Nephron progenitor cell (in vitro differentiated cells): Measurements from ENCODE around the gene AMIGO2.

Experiments
- DNase-seq: peaks from one replicate; pipeline ENCODE4 v3.0.0; 2021
- H3K27ac Mint-ChIP-seq: 2 replicates; pipeline ENCODE4 v1.8.0; 2021; ENCODE audit warnings: mild to moderate bottlenecking, moderate library complexity, mixed read lengths
- H3K27me3 Mint-ChIP-seq: 2 replicates; pipeline ENCODE4 v1.8.0; 2021; ENCODE audit warnings: mild to moderate bottlenecking, low read depth, mixed read lengths; ENCODE audit not compliant: poor library complexity
- H3K36me3 Mint-ChIP-seq: 2 replicates; pipeline ENCODE4 v1.8.0; 2021; ENCODE audit warnings: low read depth, mixed read lengths
- H3K4me1 Mint-ChIP-seq: 2 replicates; pipeline ENCODE4 v1.8.0; 2021; ENCODE audit warnings: mixed read lengths
- H3K4me3 Mint-ChIP-seq: 2 replicates; pipeline ENCODE4 v1.8.0; 2021; ENCODE audit warnings: mild to moderate bottlenecking, moderate library complexity, mixed read lengths
- H3K9me3 Mint-ChIP-seq: 2 replicates; pipeline ENCODE4 v1.8.0; 2021; ENCODE audit warnings: mild to moderate bottlenecking, moderate library complexity, mixed read lengths
- CTCF ChIP-seq: fragments of 200-600 bp; sonication (generic); IDR thresholded peaks from 2 replicates; pipeline ENCODE4 v1.5.0; 2021; ENCODE audit warnings: antibody characterized with exemption

Gene AMIGO2

GRCh38 chr12:47098099-47098498 lies 18.3 kb upstream of the AMIGO2 start:
- no peak for DNase-seq
- Mint-ChIP-seq H3K9me3 (no peaks in the 10 kb centered on the region), H3K4me3 (no peak overlapping the region), H3K36me3 (no peaks in the 10 kb centered on the region), H3K27ac (no peak overlapping the region), H3K4me1 (no peaks in the 10 kb centered on the region), H3K27me3 (no peaks in the 10 kb centered on the region)
- TF ChIP-seq CTCF, result no peak

- no peaks in the 10 kb centered on the region for H3K4me1 Mint-ChIP-seq
- H3K4me3 Mint-ChIP-seq, result no peak overlapping the region
Observed at GRCh38 chr12:47097276-47097896, 17.6 kb upstream of the AMIGO2 start.

GRCh38 chr12:47095446-47096236 lies 15.9 kb upstream of the AMIGO2 start:
- Mint-ChIP-seq H3K9me3 (no peaks in the 10 kb centered on the region), H3K36me3 (no peaks in the 10 kb centered on the region), H3K27me3 (no peaks in the 10 kb centered on the region), H3K4me3 (no peak overlapping the region), H3K4me1 (no peaks in the 10 kb centered on the region), H3K27ac (no peak overlapping the region)
- no peak for TF ChIP-seq CTCF
- DNase-seq, result no peak

More at GRCh38 chr12:47097276-47097896, 17.6 kb upstream of the AMIGO2 start:
- TF ChIP-seq CTCF, result no peak
- DNase-seq, result no peak
- no peaks in the 10 kb centered on the region for H3K36me3 Mint-ChIP-seq
- H3K27ac Mint-ChIP-seq, result no peak overlapping the region
- no peaks in the 10 kb centered on the region for H3K9me3 Mint-ChIP-seq
- H3K27me3 Mint-ChIP-seq, result no peaks in the 10 kb centered on the region

- Mint-ChIP-seq H3K27me3 (no peaks in the 10 kb centered on the region), H3K4me1 (no peaks in the 10 kb centered on the region)
Observed at GRCh38 chr12:47094804-47095203, 15.0 kb upstream of the AMIGO2 start.

GRCh38 chr12:47091009-47091408 lies 11.2 kb upstream of the AMIGO2 start:
- no peak for DNase-seq
- Mint-ChIP-seq H3K4me1 (peaks cover 5% of the 10 kb centered on the region), H3K27ac (no peak overlapping the region), H3K4me3 (no peak overlapping the region), H3K36me3 (no peaks in the 10 kb centered on the region), H3K27me3 (no peaks in the 10 kb centered on the region), H3K9me3 (no peaks in the 10 kb centered on the region)
- TF ChIP-seq CTCF, result no peak

More at GRCh38 chr12:47094804-47095203, 15.0 kb upstream of the AMIGO2 start:
- no peaks in the 10 kb centered on the region for H3K36me3 Mint-ChIP-seq
- H3K4me3 Mint-ChIP-seq, result no peak overlapping the region
- no peak for DNase-seq
- H3K9me3 Mint-ChIP-seq, result no peaks in the 10 kb centered on the region
- TF ChIP-seq CTCF, result no peak
- no peak overlapping the region for H3K27ac Mint-ChIP-seq
